GM12875 (cell line): ENCODE measurements around the gene KCTD13.
"Not testable (repeated sequence)": the region's sequence is repeated elsewhere in the genome, so short reads cannot be mapped to it uniquely, and the experiment has no call there.

ENCODE experiments used
- H3K4me3 ChIP-seq: one replicate; pipeline ENCODE4 v1.5.1; 2011; ENCODE audit warnings: low read depth, low read length, control low read depth
- TF ChIP-seq, protein P1 (sequence below): IDR thresholded peaks from 2 replicates; pipeline ENCODE4 v1.5.1; 2011; ENCODE audit warnings: low read depth, mild to moderate bottlenecking, control low read depth, inconsistent platforms, low read length, moderate library complexity, borderline replicate concordance; ENCODE audit not compliant: insufficient read depth

The KCTD13 gene

DNA sequence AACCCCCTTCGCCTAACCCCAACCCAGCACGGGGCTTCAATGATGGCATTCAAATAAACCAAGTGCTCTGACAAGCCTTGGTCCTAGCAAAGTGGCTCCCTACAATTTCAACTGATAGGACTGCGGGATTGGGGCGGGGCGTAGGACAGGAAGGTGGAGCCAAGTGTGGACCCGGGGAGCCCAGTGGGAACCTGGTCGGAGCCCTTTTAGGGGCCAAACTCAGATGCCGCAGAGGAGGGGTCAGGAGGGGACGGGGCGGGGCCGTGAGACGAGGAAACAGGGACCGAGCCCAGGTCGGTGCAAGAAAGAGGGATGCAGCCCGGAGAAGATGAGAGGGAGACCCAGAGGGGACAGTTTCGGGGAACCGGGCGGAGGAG is 49.8 kb downstream of the KCTD13 start:
- TF ChIP-seq, protein P1, sequence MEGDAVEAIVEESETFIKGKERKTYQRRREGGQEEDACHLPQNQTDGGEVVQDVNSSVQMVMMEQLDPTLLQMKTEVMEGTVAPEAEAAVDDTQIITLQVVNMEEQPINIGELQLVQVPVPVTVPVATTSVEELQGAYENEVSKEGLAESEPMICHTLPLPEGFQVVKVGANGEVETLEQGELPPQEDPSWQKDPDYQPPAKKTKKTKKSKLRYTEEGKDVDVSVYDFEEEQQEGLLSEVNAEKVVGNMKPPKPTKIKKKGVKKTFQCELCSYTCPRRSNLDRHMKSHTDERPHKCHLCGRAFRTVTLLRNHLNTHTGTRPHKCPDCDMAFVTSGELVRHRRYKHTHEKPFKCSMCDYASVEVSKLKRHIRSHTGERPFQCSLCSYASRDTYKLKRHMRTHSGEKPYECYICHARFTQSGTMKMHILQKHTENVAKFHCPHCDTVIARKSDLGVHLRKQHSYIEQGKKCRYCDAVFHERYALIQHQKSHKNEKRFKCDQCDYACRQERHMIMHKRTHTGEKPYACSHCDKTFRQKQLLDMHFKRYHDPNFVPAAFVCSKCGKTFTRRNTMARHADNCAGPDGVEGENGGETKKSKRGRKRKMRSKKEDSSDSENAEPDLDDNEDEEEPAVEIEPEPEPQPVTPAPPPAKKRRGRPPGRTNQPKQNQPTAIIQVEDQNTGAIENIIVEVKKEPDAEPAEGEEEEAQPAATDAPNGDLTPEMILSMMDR: no peak
- no peak overlapping the region for H3K4me3 ChIP-seq

GRCh38 chr16:29875206-29875605 is 50.8 kb downstream of the KCTD13 start:
- H3K4me3 ChIP-seq: no peak overlapping the region
- TF ChIP-seq, protein P1: no peak

DNA sequence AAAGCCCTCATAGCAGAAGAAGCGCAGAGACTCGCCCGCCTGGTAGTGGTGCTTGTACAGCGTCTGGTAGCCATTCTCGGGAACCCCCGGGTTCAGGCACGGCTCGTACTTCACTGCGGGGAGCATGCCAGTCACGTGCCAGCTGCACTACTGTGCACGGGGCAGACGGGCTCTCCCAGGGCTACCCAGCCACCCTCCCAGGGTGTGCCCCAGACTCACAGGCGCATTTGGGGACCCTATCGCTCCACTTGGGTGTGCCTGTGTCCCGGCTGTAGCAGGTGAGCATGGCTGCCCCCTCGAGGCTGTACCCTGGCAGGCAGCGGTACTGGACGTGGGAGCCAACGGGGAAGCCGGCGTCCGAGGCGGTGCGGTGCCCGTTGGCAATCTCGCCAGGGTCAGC is 52.7 kb downstream of the KCTD13 start:
- H3K4me3 ChIP-seq: no peak overlapping the region
- TF ChIP-seq, protein P1: no peak

GRCh38 chr16:29871822-29872546 is 54.0 kb downstream of the KCTD13 start:
- TF ChIP-seq, protein P1: no peak
- H3K4me3 ChIP-seq: no peak overlapping the region

- not testable (repeated sequence) for H3K4me3 ChIP-seq
Observed at GRCh38 chr16:29869067-29869466, 57.0 kb downstream of the KCTD13 start.

- TF ChIP-seq, protein P1: no peak
Observed at GRCh38 chr16:29868396-29869009, 57.5 kb downstream of the KCTD13 start.

GRCh38 chr16:29864205-29864604 is 61.8 kb downstream of the KCTD13 start:
- no peak overlapping the region for H3K4me3 ChIP-seq
- TF ChIP-seq, protein P1: no peak

More at GRCh38 chr16:29868396-29869009, 57.5 kb downstream of the KCTD13 start:
- H3K4me3 ChIP-seq: no peak overlapping the region
